GM21528 (cell line): Measurements from ENCODE around the gene ANO2.
"Not testable (repeated sequence)": the region's sequence is repeated elsewhere in the genome, so short reads cannot be mapped to it uniquely, and the experiment has no call there.

Experiments used
- ATAC-seq: cut with Tn5 transposase; IDR thresholded peaks from one replicate; pipeline ENCODE4 v1.9.1; 2021; ENCODE audit warnings: mild to moderate bottlenecking, moderate library complexity; ENCODE audit not compliant: unreplicated experiment, low FRiP score

The ANO2 gene

DNA sequence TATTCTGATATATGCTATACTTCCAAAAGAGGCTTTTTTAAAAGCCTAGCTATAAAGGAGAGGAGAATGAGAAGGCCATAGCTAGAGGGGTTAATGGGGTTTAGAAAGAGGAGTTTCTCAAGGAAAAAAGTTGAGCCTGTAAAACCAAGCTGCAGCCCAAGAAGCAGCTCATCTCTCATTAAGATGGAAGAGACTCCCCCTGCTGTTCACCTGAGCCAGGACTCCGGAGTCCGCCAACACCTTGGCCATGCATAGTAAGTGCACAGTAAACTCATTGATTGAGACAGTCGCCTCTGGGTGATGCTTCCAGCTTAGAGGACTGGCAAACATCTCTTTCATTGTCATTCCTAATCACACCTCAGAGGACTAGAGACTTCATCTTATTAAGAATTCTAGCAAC lies 46.2 kb downstream of the ANO2 start:
- no peak for ATAC-seq

- ATAC-seq, result no peak
Observed at GRCh38 chr12:5889381-5890047, 55.5 kb downstream of the ANO2 start.

DNA sequence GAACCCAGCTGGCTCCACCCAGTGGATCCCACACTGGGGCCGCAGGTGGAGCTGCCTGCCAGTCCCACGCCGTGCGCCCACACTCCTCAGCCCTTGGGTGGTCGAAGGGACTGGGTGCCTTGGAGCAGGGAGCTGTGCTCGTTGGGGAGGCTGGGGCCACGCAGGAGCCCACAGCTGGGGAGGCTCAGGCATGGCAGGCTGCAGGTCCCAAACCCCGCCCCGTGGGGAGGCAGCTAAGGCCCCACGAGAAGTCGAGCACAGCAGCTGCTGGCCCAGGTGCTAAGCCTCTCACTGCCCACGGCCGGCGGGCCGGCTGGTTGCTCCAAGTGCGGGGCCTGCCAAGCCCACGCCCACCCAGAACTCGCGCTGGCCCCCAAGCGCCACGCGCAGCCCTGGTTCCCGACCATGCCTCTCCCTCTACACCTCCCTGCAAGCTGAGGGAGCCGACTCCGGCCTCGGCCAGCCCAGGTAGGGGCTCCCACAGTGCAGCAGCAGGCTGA lies 56.2 kb downstream of the ANO2 start:
- no peak for ATAC-seq

- not testable (repeated sequence) for ATAC-seq
Observed at GRCh38 chr12:5887819-5888218, 57.2 kb downstream of the ANO2 start.

DNA sequence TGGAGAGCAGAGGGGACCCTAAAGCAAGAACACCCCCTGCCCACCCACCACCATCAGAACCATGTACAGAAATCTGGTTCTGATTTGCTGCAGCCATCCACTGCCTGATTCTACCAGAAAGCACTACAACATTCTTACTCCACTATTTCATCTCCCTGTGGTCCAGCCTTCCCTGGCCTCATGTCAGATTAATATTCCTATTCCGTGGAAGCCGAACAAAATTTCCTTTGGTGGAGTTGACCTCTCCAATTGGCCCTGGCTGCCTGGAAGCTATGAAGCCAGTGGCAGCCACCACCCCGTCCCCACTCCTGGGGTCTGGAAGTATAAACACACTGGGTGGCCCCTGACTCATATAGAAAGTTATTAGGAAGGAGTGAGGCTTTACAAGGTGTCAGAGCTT lies 60.2 kb downstream of the ANO2 start:
- no peak for ATAC-seq

DNA sequence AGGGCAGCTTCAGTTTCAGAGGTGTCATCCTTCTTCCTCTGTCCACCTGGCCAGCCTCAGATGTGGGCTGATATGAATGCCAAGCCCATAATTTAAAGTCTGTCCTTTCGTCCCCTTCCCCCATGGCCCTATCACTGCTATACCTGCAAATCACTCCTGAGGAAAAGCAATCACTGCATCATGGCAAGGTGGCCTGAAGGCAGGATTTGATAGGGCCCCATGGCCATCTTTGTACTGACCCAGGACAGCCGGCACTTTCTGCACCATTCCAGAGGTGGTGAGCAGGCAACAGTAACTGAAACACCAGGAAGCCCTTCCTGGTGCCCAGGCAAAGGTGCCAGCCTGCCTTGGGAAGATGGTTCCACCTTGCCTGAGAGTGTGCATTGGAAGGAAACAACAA lies 60.8 kb downstream of the ANO2 start:
- ATAC-seq, result no peak

DNA sequence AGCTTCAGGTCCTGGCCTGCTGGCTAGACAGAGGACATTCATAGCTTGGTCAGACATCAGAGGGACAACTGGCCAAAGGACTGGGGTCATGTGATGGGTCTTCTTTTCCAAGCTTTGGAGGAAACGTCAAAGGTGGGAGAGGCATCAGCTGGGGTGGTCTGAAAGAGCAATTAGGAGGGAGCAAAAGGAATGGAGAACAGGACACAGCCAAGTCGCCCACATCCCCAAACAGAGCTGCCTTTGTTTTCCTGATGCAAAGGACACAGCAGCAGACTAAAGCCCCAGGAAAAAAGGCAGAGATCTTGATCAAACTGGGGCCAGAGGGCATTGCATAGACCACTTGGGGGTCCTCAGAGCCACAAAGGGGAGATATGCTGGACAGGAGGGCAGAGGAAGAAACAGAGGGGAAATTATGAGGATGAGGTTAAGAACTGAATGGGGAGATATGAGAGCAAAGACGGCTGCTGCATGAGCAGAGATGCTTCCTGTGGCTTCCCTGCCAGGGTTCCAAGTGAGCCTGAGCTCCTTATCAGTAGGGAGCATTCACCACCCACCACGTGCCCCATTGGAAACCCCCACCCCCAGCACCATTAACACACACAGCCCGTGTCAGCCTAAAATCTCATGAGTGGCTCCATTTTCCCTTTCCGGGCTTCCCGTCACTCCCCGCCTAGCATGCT lies 62.4 kb downstream of the ANO2 start:
- ATAC-seq, result no peak

GRCh38 chr12:5881666-5882065 lies 63.4 kb downstream of the ANO2 start:
- ATAC-seq, result no peak

DNA sequence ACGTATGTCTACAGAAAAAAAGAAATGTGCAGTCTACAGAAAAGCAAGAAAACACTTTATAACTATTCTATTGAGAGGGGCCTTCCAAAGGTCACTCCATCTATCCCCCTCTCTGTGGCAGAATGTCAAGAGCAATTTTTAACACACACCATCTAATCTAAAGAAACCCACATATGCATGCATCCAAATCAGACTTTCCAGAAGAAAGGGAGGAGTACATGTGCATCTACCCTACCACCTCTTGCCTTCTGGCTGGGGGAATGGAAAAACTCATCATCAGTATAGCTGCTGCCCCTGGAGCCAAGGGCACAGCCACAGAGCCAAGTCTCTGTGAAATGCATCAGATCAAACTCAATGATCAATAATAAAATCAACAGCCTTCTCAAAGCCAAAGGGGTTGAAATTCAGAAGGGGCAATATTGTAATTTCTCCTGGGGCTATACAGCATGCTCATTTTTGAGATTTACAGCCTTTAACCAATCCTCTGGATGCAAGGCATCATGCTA lies 63.9 kb downstream of the ANO2 start:
- ATAC-seq, result no peak

DNA sequence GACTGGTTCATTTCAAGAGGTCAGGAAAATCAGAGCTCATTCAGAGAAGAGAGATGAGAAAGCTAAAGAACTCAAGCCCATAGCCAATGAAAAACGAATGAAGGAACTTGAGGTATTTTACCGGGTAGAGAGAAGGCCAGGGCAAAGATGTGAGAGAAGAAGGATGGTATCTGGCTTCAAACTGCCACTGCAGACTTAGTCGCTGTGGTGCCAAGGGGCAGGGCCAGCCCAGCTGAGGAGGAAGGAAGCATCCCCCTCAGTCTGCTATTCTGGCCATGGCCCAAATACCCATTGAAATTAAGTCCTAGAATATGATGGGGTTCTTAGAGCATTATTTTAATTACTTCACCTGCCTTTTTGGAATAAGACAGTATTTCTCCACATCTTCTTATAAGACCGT lies 69.2 kb downstream of the ANO2 start:
- ATAC-seq, result no peak

DNA sequence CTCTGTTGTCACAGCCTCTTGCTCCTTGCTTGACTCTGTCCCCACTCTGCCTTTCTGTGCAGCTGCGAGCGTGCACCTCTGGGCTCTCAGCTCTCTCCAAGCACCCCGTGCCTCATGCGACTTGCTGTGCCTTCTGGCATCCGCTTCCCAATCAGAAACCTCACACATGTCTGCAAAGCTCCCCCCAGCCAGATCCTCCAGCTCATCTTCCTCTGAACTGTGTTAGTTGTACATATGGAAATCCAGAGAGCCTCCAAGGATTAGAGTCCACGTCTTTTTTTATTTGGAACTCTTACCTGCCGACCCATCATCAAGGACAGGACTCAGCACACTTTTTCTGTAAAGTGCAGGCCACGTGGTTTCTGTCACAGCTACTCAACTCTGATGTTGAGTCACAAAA lies 70.5 kb downstream of the ANO2 start:
- ATAC-seq, result no peak

GRCh38 chr12:5873281-5873919 lies 71.7 kb downstream of the ANO2 start:
- no peak for ATAC-seq

DNA sequence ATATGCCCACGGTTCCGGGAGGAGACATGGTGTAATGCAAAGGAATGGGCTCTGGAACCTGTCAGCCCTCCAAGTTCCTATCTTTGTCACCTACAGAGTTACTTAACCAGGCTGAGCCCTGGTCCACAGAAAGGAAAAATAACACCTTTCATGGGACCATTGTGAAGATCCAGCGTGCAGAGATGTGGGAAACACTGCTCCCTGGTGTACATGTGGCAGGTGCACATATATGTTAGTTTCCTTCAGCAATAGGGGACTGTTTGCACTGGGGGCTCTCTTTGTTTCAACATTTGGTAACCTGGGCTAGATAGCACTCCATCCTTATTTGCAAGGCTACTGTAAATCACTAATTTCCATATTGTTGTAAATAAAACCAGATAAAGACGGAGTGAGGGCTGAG lies 72.3 kb downstream of the ANO2 start:
- no peak for ATAC-seq

DNA sequence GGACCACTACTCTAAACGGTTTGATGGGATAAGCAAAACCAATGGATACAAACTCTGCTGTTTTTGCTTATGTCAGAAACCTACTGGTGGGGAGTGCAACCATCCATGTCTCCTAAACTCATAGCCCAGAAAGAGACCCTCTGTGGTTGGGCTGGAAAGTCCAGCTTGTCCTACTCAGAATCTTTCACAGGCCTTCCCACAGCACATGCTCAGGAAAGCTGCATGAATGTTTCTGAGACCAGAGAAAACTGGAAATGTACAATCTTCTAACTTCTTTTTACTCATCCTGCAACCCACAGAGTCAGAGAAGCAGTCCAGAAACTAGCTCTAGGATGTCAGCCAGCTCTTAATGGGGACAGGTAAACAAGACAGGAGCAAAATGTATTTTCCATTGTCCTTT lies 73.3 kb downstream of the ANO2 start:
- ATAC-seq, result no peak

GRCh38 chr12:5870183-5870582 lies 74.9 kb downstream of the ANO2 start:
- no peak for ATAC-seq

- ATAC-seq, result no peak
Observed at GRCh38 chr12:5868625-5869295, 76.3 kb downstream of the ANO2 start.

- no peak for ATAC-seq
Observed at GRCh38 chr12:5865397-5865796, 79.7 kb downstream of the ANO2 start.

GRCh38 chr12:5864972-5865371 lies 80.1 kb downstream of the ANO2 start:
- ATAC-seq, result no peak

DNA sequence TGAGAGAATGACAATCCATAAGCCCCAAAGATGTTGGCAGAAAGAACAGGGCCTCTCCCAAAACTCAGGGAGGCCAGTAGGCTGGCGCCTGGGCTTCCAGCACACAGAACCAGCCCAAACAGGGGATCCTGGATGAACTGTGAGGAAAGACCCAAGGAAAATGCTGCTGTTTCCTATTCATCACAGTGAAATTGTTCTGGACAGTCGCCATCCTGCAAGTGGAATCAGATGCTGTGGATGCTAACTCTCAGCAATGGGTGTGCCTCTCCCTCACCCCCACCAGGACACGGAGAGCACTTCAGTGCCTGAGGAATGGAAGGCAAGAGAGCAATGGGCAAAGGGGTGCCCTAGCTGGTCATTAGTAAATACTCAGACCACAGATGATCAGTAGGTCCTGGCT lies 80.8 kb downstream of the ANO2 start:
- ATAC-seq, result no peak

DNA sequence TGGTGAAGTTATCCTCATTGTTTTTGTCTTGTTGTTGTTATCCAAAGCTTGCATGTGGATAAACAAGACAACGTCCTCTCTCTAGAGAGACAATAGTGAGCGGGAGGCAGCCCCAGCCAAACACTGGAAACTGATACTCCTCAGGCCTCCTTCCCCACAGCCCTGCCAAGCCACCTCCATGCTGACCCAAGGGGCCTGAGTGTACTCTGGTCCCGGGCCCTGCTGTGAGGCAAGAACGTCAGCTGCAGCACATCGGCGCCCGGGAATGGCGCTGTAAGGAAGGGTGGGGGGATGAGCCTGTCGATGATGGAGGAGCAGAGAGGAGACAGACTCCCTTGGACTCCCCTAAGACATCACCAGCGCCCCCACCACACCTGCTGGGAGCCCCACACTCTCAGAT lies 83.6 kb downstream of the ANO2 start:
- ATAC-seq, result no peak

- no peak for ATAC-seq
Observed at GRCh38 chr12:5856692-5857091, 88.4 kb downstream of the ANO2 start.
